ENCODE data around the gene SLC7A4. TPM values are rescaled to one million over a fixed set of nuclear protein-coding genes. Genes with fewer than 3 reads are reported as not detected.
A peak's percentile ranks its signal among the peaks of the same experiment; 100 is the strongest.
"Not testable (repeated sequence)": the region's sequence is repeated elsewhere in the genome, so short reads cannot be mapped to it uniquely, and the experiment has no call there.

SLC7A4 gene
- total RNA-seq, 1 donor from 2014 or later, result not detected

- no peak for DNase-seq (ENCODE audit: extremely low read depth, low read depth, low spot score)
Measured at GRCh38 chr22:21022955-21023614, 9.3 kb downstream of the SLC7A4 start.

GRCh38 chr22:21022507-21022906, 9.9 kb downstream of the SLC7A4 start:
- DNase-seq (ENCODE audit: extremely low read depth, low read depth, low spot score), result no peak

- DNase-seq (ENCODE audit: extremely low read depth, low read depth, low spot score), result no peak
Measured at GRCh38 chr22:21020802-21021429, 11.4 kb downstream of the SLC7A4 start.

GRCh38 chr22:21018314-21018713, 14.0 kb downstream of the SLC7A4 start:
- no peak for DNase-seq (ENCODE audit: extremely low read depth, low read depth, low spot score)

GRCh38 chr22:21016644-21017420, 15.5 kb downstream of the SLC7A4 start:
- no peak for DNase-seq (ENCODE audit: extremely low read depth, low read depth, low spot score)

GRCh38 chr22:21015466-21016006, 16.8 kb downstream of the SLC7A4 start:
- DNase-seq (ENCODE audit: extremely low read depth, low read depth, low spot score), result no peak

- DNase-seq (ENCODE audit: extremely low read depth, low read depth, low spot score), result no peak
Measured at GRCh38 chr22:21014726-21015465, 17.5 kb downstream of the SLC7A4 start, which contains the start of gene P2RX6. Gene P2RX6 (plus strand): TSS chr22:21015165. CDS start chr22:21015175, 10 bp downstream.

- DNase-seq (ENCODE audit: extremely low read depth, low read depth, low spot score), result peak; percentile 14
Measured at GRCh38 chr22:21014202-21014725, 18.1 kb downstream of the SLC7A4 start.

GRCh38 chr22:21013657-21014201, 18.6 kb downstream of the SLC7A4 start:
- no peak for DNase-seq (ENCODE audit: extremely low read depth, low read depth, low spot score)

GRCh38 chr22:21012446-21013407, 19.6 kb downstream of the SLC7A4 start:
- DNase-seq (ENCODE audit: extremely low read depth, low read depth, low spot score), result no peak

- DNase-seq (ENCODE audit: extremely low read depth, low read depth, low spot score), result no peak
Measured at GRCh38 chr22:21010426-21011113, 21.8 kb downstream of the SLC7A4 start.

- no peak for DNase-seq (ENCODE audit: extremely low read depth, low read depth, low spot score)
Measured at GRCh38 chr22:21009638-21010425, 22.5 kb downstream of the SLC7A4 start.

- DNase-seq (ENCODE audit: extremely low read depth, low read depth, low spot score), result not testable (repeated sequence)
Measured at GRCh38 chr22:21009208-21009607, 23.2 kb downstream of the SLC7A4 start.

- no peak for DNase-seq (ENCODE audit: extremely low read depth, low read depth, low spot score)
Measured at GRCh38 chr22:21003782-21004181, 28.6 kb downstream of the SLC7A4 start.

- DNase-seq (ENCODE audit: extremely low read depth, low read depth, low spot score), result no peak
Measured at GRCh38 chr22:21001601-21002325, 30.6 kb downstream of the SLC7A4 start, which contains the start of gene THAP7. Gene THAP7 (minus strand): TSS chr22:21002118. CDS start chr22:21001911, 207 bp downstream.

GRCh38 chr22:21000987-21001600, 31.3 kb downstream of the SLC7A4 start:
- no peak for DNase-seq (ENCODE audit: extremely low read depth, low read depth, low spot score)

Data from glomerular endothelial cell (primary cell).